Cardiac muscle cell (in vitro differentiated cells and primary cell): ENCODE data around the gene HIVEP3. TPM values are rescaled to one million over a fixed set of nuclear protein-coding genes. Genes with fewer than 3 reads are reported as not detected.

Source experiments
- DNase-seq, 2 donors: peaks; one replicate each; pipeline versions ENCODE4 v3.0.0 to v3.0.0-alpha.2; 2010 to 2017; ENCODE audit warnings: low read depth in 1 of 2, low spot score in 1 of 2
- H3K27ac ChIP-seq: fragments of 200-600 bp; sonication (generic); 2 replicates; pipeline ENCODE4 v1.5.1; 2016
- H3K27me3 ChIP-seq: fragments of 200-600 bp; sonication (generic); 2 replicates; pipeline ENCODE4 v1.6.0; 2016; ENCODE audit warnings: control low read depth
- H3K36me3 ChIP-seq: fragments of 200-600 bp; sonication (generic); 2 replicates; pipeline ENCODE4 v1.5.1; 2016; ENCODE audit warnings: control low read depth
- H3K4me1 ChIP-seq: fragments of 200-600 bp; sonication (generic); 2 replicates; pipeline ENCODE4 v1.8.1; 2017; ENCODE audit warnings: low read depth, mild to moderate bottlenecking, mixed run types
- H3K4me3 ChIP-seq: fragments of 200-600 bp; sonication (generic); 2 replicates; pipeline ENCODE4 v1.5.1; 2016; ENCODE audit warnings: mild to moderate bottlenecking
- H3K9me3 ChIP-seq: fragments of 200-600 bp; sonication (generic); 2 replicates; pipeline ENCODE4 v1.5.1; 2017; ENCODE audit warnings: low read depth, mild to moderate bottlenecking, control low read depth
- CTCF ChIP-seq: IDR thresholded peaks from 2 replicates; pipeline ENCODE4 v1.5.1; 2012; ENCODE audit warnings: low read depth, mild to moderate bottlenecking, low read length
- polyA plus RNA-seq: library from polyadenylated mRNA; unstranded; fragments of >200 nt; fragmentation: Nextera tagmentation; extraction: Ambion mirVana; gene quantifications from 2 replicates; pipeline ENCODE4 v1.2.1, GENCODE V29; 2016
- total RNA-seq: library from RNA; depleted of rRNA; stranded (reverse); fragments of >200 nt; gene quantifications from 2 replicates; pipeline ENCODE4 v1.2.3, GENCODE V29; 2016

HIVEP3 gene
- total and polyA plus RNA-seq, 2 experiments from 2014 or later = 0.42 to 0.62 TPM

- Histone ChIP-seq H3K9me3 (no peaks in the 10 kb centered on the region), H3K4me1 (no peaks in the 10 kb centered on the region), H3K36me3 (no peaks in the 10 kb centered on the region), H3K4me3 (no peak overlapping the region), H3K27me3 (no peaks in the 10 kb centered on the region), H3K27ac (no peak overlapping the region)
- TF ChIP-seq CTCF = no peak
- DNase-seq = peak in 1 of 2 donors; percentile 35
These were observed 248.3 kb downstream of the HIVEP3 start for GRCh38 chr1:41670217-41670957.

- no peak overlapping the region for H3K27ac ChIP-seq
- no peaks in the 10 kb centered on the region for H3K9me3 ChIP-seq
- H3K4me3 ChIP-seq = no peak overlapping the region
- no peak for TF ChIP-seq CTCF
- H3K27me3 ChIP-seq = no peaks in the 10 kb centered on the region
- no peaks in the 10 kb centered on the region for H3K4me1 ChIP-seq
- no peaks in the 10 kb centered on the region for H3K36me3 ChIP-seq
- DNase-seq = no peak
These were observed 249.8 kb downstream of the HIVEP3 start for GRCh38 chr1:41668967-41669366.

GRCh38 chr1:41668054-41668660 is 250.6 kb downstream of the HIVEP3 start:
- H3K4me3 ChIP-seq = no peak overlapping the region
- H3K9me3 ChIP-seq = no peaks in the 10 kb centered on the region
- H3K4me1 ChIP-seq = no peaks in the 10 kb centered on the region
- H3K36me3 ChIP-seq = no peaks in the 10 kb centered on the region
- no peak for DNase-seq
- H3K27ac ChIP-seq = no peak overlapping the region
- H3K27me3 ChIP-seq = no peaks in the 10 kb centered on the region
- TF ChIP-seq CTCF = no peak

GRCh38 chr1:41666981-41667631 is 251.6 kb downstream of the HIVEP3 start:
- Histone ChIP-seq H3K4me3 (no peak overlapping the region), H3K9me3 (no peaks in the 10 kb centered on the region), H3K27me3 (no peaks in the 10 kb centered on the region), H3K4me1 (no peaks in the 10 kb centered on the region), H3K36me3 (no peaks in the 10 kb centered on the region), H3K27ac (no peak overlapping the region)
- DNase-seq = no peak
- no peak for TF ChIP-seq CTCF

GRCh38 chr1:41665962-41666917 is 252.5 kb downstream of the HIVEP3 start:
- no peak for DNase-seq
- Histone ChIP-seq H3K4me3 (no peak overlapping the region), H3K27ac (no peak overlapping the region), H3K27me3 (peaks cover 6% of the 10 kb centered on the region), H3K4me1 (no peaks in the 10 kb centered on the region), H3K36me3 (no peaks in the 10 kb centered on the region), H3K9me3 (no peaks in the 10 kb centered on the region)
- no peak for TF ChIP-seq CTCF
